ENCODE measurements around the gene FAM131B.

DNA sequence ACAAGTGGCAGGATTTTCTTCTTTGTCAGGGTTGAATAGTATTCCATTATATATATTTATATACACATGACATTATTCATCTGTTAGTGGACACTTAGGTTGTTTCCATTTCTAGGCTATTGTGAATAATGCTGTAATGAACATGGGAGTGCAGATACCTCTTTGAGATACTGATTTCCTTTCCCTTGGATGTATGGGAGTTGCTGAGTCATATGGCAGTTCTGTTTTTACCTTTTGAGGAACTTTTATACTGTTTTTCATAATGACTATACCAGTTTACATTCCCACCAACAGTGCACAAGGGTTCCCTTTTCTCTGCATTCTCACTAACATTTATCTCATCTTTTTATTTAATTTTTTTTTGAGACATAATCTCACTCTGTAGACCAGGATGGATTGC lies 48.4 kb downstream of the FAM131B start:
- TF ChIP-seq, protein P1, sequence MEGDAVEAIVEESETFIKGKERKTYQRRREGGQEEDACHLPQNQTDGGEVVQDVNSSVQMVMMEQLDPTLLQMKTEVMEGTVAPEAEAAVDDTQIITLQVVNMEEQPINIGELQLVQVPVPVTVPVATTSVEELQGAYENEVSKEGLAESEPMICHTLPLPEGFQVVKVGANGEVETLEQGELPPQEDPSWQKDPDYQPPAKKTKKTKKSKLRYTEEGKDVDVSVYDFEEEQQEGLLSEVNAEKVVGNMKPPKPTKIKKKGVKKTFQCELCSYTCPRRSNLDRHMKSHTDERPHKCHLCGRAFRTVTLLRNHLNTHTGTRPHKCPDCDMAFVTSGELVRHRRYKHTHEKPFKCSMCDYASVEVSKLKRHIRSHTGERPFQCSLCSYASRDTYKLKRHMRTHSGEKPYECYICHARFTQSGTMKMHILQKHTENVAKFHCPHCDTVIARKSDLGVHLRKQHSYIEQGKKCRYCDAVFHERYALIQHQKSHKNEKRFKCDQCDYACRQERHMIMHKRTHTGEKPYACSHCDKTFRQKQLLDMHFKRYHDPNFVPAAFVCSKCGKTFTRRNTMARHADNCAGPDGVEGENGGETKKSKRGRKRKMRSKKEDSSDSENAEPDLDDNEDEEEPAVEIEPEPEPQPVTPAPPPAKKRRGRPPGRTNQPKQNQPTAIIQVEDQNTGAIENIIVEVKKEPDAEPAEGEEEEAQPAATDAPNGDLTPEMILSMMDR (IDR thresholded peaks at IDR 0.05; ENCODE audit: borderline replicate concordance, extremely low read depth, low read length, poor library complexity, severe bottlenecking), result no peak
- TF ChIP-seq EZH2 (IDR thresholded peaks at IDR 0.05; ENCODE audit: borderline replicate concordance, low read depth, low read length, severe bottlenecking), result no peak

Data from DND-41 (cell line).